Transverse colon (tissue), 4 donors: Measurements from ENCODE around the gene NISCH. TPM values are rescaled to one million over a fixed set of nuclear protein-coding genes. Genes with fewer than 3 reads are reported as not detected.
A peak's percentile ranks its signal among the peaks of the same experiment; 100 is the strongest.

Source experiments
- DNase-seq: peaks from one replicate; pipeline ENCODE4 v3.0.0-alpha.2; 2019
- H3K27ac ChIP-seq, 4 donors: fragments of 200-600 bp; sonication (generic); 2 replicates each; pipeline ENCODE4 v1.5.1; 2016 to 2018; ENCODE audit warnings: inconsistent platforms in 4 of 4
- H3K27me3 ChIP-seq: fragments of 200-600 bp; sonication (generic); 2 replicates; pipeline ENCODE4 v1.5.1; 2017; ENCODE audit warnings: inconsistent platforms
- H3K36me3 ChIP-seq, 4 donors: fragments of 200-600 bp; sonication (generic); 2 replicates each; pipeline ENCODE4 v1.5.1; 2017 to 2019; ENCODE audit warnings: inconsistent platforms in 4 of 4
- H3K4me1 ChIP-seq, 4 donors: fragments of 200-600 bp; sonication (generic); 2 replicates each; pipeline ENCODE4 v1.5.1; 2017 to 2020; ENCODE audit warnings: inconsistent platforms in 4 of 4
- H3K4me3 ChIP-seq, 4 donors: fragments of 200-600 bp; sonication (generic); 1 replicate in 1 of 4; 2 replicates in 3 of 4; pipeline versions ENCODE4 v1.5.1 to v1.6.1; 2017 to 2019; ENCODE audit warnings: inconsistent platforms in 4 of 4
- H3K9me3 ChIP-seq, 2 donors: fragments of 200-600 bp; sonication (generic); 2 replicates each; pipeline ENCODE4 v1.5.1; 2017 to 2019; ENCODE audit warnings: inconsistent platforms in 2 of 2
- CTCF ChIP-seq, 5 experiments: fragments of 200-600 bp in 3 of 5; fragments of 450-650 bp in 2 of 5; sonication (generic) in 3 of 5; IDR thresholded peaks; 1 replicate in 2 of 5; 2 replicates in 3 of 5; pipeline ENCODE4 v1.5.1; 2016 to 2017; ENCODE audit warnings: antibody characterized with exemption in 5 of 5, inconsistent platforms in 3 of 5, mild to moderate bottlenecking in 2 of 5, moderate library complexity in 1 of 5
- EP300 ChIP-seq: sonication (generic); formaldehyde crosslinking; IDR thresholded peaks from one replicate; pipeline ENCODE4 v1.6.1; 2017; ENCODE audit warnings: antibody characterized with exemption, low read depth
- POLR2A ChIP-seq: fragments of 450-650 bp; IDR thresholded peaks from one replicate; pipeline ENCODE4 v1.6.1; 2016; ENCODE audit warnings: antibody characterized with exemption, mild to moderate bottlenecking, moderate library complexity
- POLR2AphosphoS5 ChIP-seq, 3 donors: sonication (generic); formaldehyde crosslinking; IDR thresholded peaks; one replicate each; pipeline ENCODE4 v1.6.1; 2016; ENCODE audit warnings: antibody characterized with exemption in 3 of 3
- WGBS, 2 donors: methylation state at CpG; one replicate each; pipeline ENCODE4 v1.1.5; 2018; ENCODE audit warnings: low coverage in 1 of 2; 5-methylcytosine and 5-hydroxymethylcytosine counted together
- in situ Hi-C, 4 donors: fragments of 200-750 bp; cut with MboI; loops; one replicate each; pipeline versions ENCODE4 v1.15.0 to v1.15.1; 2017; ENCODE audit warnings: low sequenced_read_pairs in 3 of 4, low pct_ligation_motif_present in 1 of 4, low pct_unique_long_range_greater_than_20kb in 1 of 4
- intact Hi-C: fragments of 100-400 bp; cut with DNase I; formaldehyde crosslinking; loops from one replicate; pipeline ENCODE4 v1.15.1; 2023; ENCODE audit warnings: low total_unique reads
- total RNA-seq, 4 donors: library from RNA; depleted of rRNA; stranded (reverse); fragments of >200 nt; gene quantifications; one replicate each; pipeline ENCODE4 v1.1.0, GENCODE V29; 2016

Gene NISCH
- total RNA-seq, 4 donors from 2014 or later = 72.0 to 137 (median 98.6) TPM

DNA sequence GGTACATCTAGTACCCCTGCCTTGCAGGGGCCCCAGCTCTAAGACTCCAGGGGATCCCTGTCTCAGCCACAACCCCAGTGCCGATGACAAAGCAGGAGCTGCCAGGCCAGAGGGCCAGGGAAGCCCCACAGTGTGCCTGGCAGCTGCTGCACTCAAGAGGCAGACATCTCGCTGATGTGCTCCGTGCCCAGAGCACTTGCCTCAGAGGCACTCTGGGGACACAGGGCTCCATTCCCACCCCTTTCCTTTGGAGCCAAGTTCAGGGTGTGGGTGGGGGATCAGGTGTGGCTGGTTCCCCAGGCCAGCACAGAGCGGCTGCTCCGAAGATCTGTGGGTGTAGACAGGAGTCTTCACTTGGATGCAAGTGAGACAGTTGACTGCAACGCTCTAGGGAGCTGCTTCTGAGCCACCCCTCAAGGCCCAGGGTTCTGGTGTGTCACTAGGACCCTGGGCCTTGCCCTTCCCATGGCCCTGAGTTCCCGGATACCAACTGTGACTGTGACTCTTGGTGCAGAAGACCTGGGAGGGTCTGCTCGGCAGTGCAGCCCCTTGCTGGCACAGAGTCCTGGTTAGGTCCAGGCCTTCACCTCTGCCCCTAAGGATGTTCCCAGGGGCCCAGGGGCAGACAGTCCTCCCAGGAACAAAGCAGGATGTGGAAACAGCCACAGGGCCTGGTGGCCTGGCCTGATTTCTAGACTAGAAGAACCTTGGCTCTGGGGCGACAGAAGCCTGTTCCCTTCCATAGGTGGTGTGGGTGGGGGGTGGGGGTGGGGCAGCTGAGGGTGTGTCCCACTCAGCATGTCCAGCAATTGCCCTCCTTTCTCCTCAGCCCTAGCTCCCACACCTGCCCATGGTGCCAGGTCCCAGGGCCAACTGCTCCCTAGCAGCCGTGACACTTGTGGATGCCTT, 75.8 kb downstream of the NISCH start:
- DNase-seq = no peak
- intact Hi-C loops = no loop called here
- WGBS, 2 donors = 90% methylated on average over 10 of the region's 10 CpGs; no CpG with 5 or more reads in 1 of the 2 donors

GRCh38 chr3:52531860-52532516, 76.6 kb downstream of the NISCH start:
- H3K9me3 ChIP-seq = no peaks in the 10 kb centered on the region
- H3K27ac ChIP-seq = no peak overlapping the region
- TF ChIP-seq CTCF (IDR thresholded peaks at IDR 0.05) (no peak), POLR2AphosphoS5 (IDR thresholded peaks at IDR 0.05) (no peak), EP300 (no peak), POLR2A (no peak)
- WGBS, 2 donors = 91% methylated on average over 12 of the region's 14 CpGs; no CpG with 5 or more reads in 1 of the 2 donors
- H3K27me3 ChIP-seq = no peaks in the 10 kb centered on the region
- no peaks in the 10 kb centered on the region for H3K36me3 ChIP-seq
- intact Hi-C loops (no loop called here), in situ Hi-C loops (no loop called here)
- no peak for DNase-seq
- H3K4me1 ChIP-seq = peaks cover 8 to 30% (median 19%) of the 10 kb centered on the region in 4 donors
- no peak overlapping the region for H3K4me3 ChIP-seq

More for the DNA sequence above, 75.8 kb downstream of the NISCH start:
- Histone ChIP-seq H3K4me1 (peaks cover 8 to 29% (median 19%) of the 10 kb centered on the region in 4 donors), H3K27ac (no peak overlapping the region), H3K27me3 (no peaks in the 10 kb centered on the region), H3K36me3 (no peaks in the 10 kb centered on the region), H3K9me3 (no peaks in the 10 kb centered on the region), H3K4me3 (no peak overlapping the region)
- in situ Hi-C loops = no loop called here
- TF ChIP-seq POLR2AphosphoS5 (IDR thresholded peaks at IDR 0.05) (no peak), EP300 (no peak)

- peaks cover 11 to 35% (median 21%) of the 10 kb centered on the region in 4 donors for H3K4me1 ChIP-seq
- 38 to 44% methylated on average over 2 to 5 of the region's 5 CpGs for WGBS, 2 donors
- DNase-seq = peak; percentile 62
- no peaks in the 10 kb centered on the region for H3K9me3 ChIP-seq
- H3K27ac ChIP-seq = peak overlapping the region in 3 of 4 donors; percentile 43 to 58 (median 48)
- H3K27me3 ChIP-seq = no peaks in the 10 kb centered on the region
- TF ChIP-seq EP300 (no peak), POLR2A (no peak), POLR2AphosphoS5 (IDR thresholded peaks at IDR 0.05) (no peak), CTCF (IDR thresholded peaks at IDR 0.05) (no peak)
- H3K4me3 ChIP-seq = peak overlapping the region; percentile 49 to 69 (median 54)
- intact Hi-C loops (no loop called here), in situ Hi-C loops (no loop called here)
- H3K36me3 ChIP-seq = no peaks in the 10 kb centered on the region
Measured at GRCh38 chr3:52532517-52532837, 77.1 kb downstream of the NISCH start.

DNA sequence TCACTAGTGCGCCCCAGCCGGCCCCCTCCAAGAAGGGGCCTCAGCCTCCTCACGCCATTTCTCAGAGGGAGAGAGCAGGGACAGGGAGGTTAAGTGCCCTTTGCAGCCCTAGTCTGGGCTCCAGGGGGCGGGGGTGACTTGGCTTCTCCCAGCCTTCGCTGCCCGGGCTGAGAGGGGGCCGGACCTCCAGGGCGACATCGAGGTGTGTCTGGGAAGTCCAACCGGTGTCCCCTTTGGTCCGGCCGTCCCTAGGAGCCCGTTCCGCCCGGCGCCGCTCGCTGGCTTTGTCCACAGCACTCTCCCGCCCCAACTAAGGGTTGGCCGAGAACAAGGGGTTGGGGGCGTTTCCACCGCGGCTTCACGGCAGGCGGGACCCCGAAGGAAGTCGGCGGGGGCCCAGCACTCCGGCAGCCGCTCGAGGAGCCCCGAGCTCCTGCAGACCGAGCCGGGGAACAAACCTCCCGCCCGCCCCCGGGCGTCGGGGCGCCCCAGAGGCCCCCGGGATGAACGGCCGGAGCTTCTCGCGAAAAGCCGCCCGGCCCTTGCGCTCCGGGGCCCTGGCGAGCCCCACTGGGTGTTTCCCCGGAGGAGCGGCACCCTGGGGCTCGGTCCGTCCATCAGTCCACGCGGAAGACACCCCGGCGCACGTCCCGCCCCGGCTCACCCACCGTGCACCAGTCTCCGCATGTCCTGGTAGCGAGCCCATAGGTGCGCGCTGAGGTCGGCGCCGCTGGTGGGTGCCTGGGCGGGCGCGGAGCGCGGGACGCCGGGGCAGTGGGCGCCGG, 77.6 kb downstream of the NISCH start:
- intact Hi-C loops = no loop called here

More for the DNA sequence above, 77.6 kb downstream of the NISCH start:
- in situ Hi-C loops = no loop called here
- no peaks in the 10 kb centered on the region for H3K36me3 ChIP-seq
- DNase-seq = peak; percentile 40
- no peaks in the 10 kb centered on the region for H3K9me3 ChIP-seq
- no peaks in the 10 kb centered on the region for H3K27me3 ChIP-seq
- peak overlapping the region; percentile 11 to 58 (median 46) for H3K27ac ChIP-seq
- no peak for TF ChIP-seq CTCF (IDR thresholded peaks at IDR 0.05)
- no peak for TF ChIP-seq EP300
- TF ChIP-seq POLR2A = no peak
- TF ChIP-seq POLR2AphosphoS5 (IDR thresholded peaks at IDR 0.05) = no peak
- 3% methylated on average over 37 of the region's 78 CpGs; no CpG with 5 or more reads in 1 of the 2 donors for WGBS, 2 donors
- H3K4me1 ChIP-seq = peaks cover 16 to 41% (median 26%) of the 10 kb centered on the region in 4 donors
- peak overlapping the region; percentile 49 to 69 (median 54) for H3K4me3 ChIP-seq
